ENCODE results near the gene CCT4. TPM values are rescaled to one million over a fixed set of nuclear protein-coding genes. Genes with fewer than 3 reads are reported as not detected.
"Not testable (repeated sequence)": the region's sequence is repeated elsewhere in the genome, so short reads cannot be mapped to it uniquely, and the experiment has no call there.

CCT4 gene
- total RNA-seq, 2 experiments from 2014 or later, result 363 to 377 TPM

- Mint-ChIP-seq H3K4me3 (no peak overlapping the region), H3K9me3 (no peaks in the 10 kb centered on the region), H3K27ac (no peak overlapping the region), H3K27me3 (ENCODE audit: low read depth) (no peaks in the 10 kb centered on the region), H3K4me1 (ENCODE audit: low read depth) (peaks cover 29% of the 10 kb centered on the region), H3K36me3 (ENCODE audit: low read depth) (no peaks in the 10 kb centered on the region)
- intact Hi-C loops (cut with micrococcal nuclease), result loop anchor here (5.0 kb wide), 3 partner anchors 372 to 798 kb away; partner anchors contain the start of genes EHBP1 and XPO1
- no peak for DNase-seq
- CTCF ChIA-PET, result no interaction called here
These were observed 20.7 kb upstream of the CCT4 start for GRCh38 chr2:61909116-61909515.

- no peaks in the 10 kb centered on the region for H3K27me3 Mint-ChIP-seq (ENCODE audit: low read depth)
- peaks cover 25% of the 10 kb centered on the region for H3K4me1 Mint-ChIP-seq (ENCODE audit: low read depth)
- intact Hi-C loops (cut with micrococcal nuclease), result loop anchor here (5.0 kb wide), 3 partner anchors 369 to 801 kb away; partner anchors contain the start of genes EHBP1 and XPO1
- no peak for DNase-seq
- H3K27ac Mint-ChIP-seq, result peak overlapping the region; percentile 41
- peak overlapping the region; percentile 96 for H3K4me3 Mint-ChIP-seq
- H3K9me3 Mint-ChIP-seq, result no peaks in the 10 kb centered on the region
- CTCF ChIA-PET, result interaction anchor here (0.7 kb wide), 1 partner anchor 551 kb away, joined by 3 read pairs; no protein-coding TSS in a partner anchor
- H3K36me3 Mint-ChIP-seq (ENCODE audit: low read depth), result no peaks in the 10 kb centered on the region
These were observed 17.7 kb upstream of the CCT4 start for GRCh38 chr2:61906186-61906470.

- peak within 1 kb of the TSS; percentile 63 for H3K27ac Mint-ChIP-seq
- intact Hi-C loops (cut with micrococcal nuclease), result loop anchor here (1.0 to 5.0 kb wide), 7 partner anchors 17 to 802 kb away; partner anchors contain the start of genes CCT4, EHBP1, FAM161A and XPO1
- no peaks in the 10 kb centered on the region for H3K36me3 Mint-ChIP-seq (ENCODE audit: low read depth)
- CTCF ChIA-PET, result interaction anchor here (0.7 kb wide), 1 partner anchor 552 kb away, joined by 3 read pairs; no protein-coding TSS in a partner anchor
- no peaks in the 10 kb centered on the region for H3K9me3 Mint-ChIP-seq
- peaks cover 25% of the 10 kb centered on the region for H3K4me1 Mint-ChIP-seq (ENCODE audit: low read depth)
- no peaks in the 10 kb centered on the region for H3K27me3 Mint-ChIP-seq (ENCODE audit: low read depth)
- H3K4me3 Mint-ChIP-seq, result peak within 1 kb of the TSS; percentile 96
- DNase-seq, result peak; percentile 92
These were observed 17.1 kb upstream of the CCT4 start, which contains the start of gene COMMD1 for GRCh38 chr2:61905372-61906185. Gene COMMD1, plus strand, starts transcription at chr2:61905674. Its CDS starts 5 bp downstream, at chr2:61905679.

GRCh38 chr2:61900281-61900680 is 11.8 kb upstream of the CCT4 start:
- Mint-ChIP-seq H3K4me1 (ENCODE audit: low read depth) (peaks cover 3% of the 10 kb centered on the region), H3K27me3 (ENCODE audit: low read depth) (no peaks in the 10 kb centered on the region), H3K36me3 (ENCODE audit: low read depth) (no peaks in the 10 kb centered on the region), H3K27ac (no peak overlapping the region), H3K9me3 (no peaks in the 10 kb centered on the region), H3K4me3 (no peak overlapping the region)
- intact Hi-C loops (cut with micrococcal nuclease), result no loop called here
- CTCF ChIA-PET, result no interaction called here
- DNase-seq, result no peak

- CTCF ChIA-PET, result no interaction called here
- Mint-ChIP-seq H3K27me3 (ENCODE audit: low read depth) (no peaks in the 10 kb centered on the region), H3K4me3 (no peak overlapping the region), H3K36me3 (ENCODE audit: low read depth) (no peaks in the 10 kb centered on the region), H3K9me3 (no peaks in the 10 kb centered on the region), H3K27ac (no peak overlapping the region), H3K4me1 (ENCODE audit: low read depth) (no peaks in the 10 kb centered on the region)
- DNase-seq, result peak; percentile 15
- intact Hi-C loops (cut with micrococcal nuclease), result no loop called here
These were observed 10.4 kb upstream of the CCT4 start for GRCh38 chr2:61898810-61899209.

GRCh38 chr2:61887717-61888266 is 664 bp downstream of the CCT4 start:
- peak; percentile 34 for DNase-seq
- H3K9me3 Mint-ChIP-seq, result no peaks in the 10 kb centered on the region
- CTCF ChIA-PET, result no interaction called here
- H3K36me3 Mint-ChIP-seq (ENCODE audit: low read depth), result peaks cover 38% of the 10 kb centered on the region
- H3K4me1 Mint-ChIP-seq (ENCODE audit: low read depth), result peaks cover 34% of the 10 kb centered on the region
- H3K4me3 Mint-ChIP-seq, result peak overlapping the region; percentile 99
- H3K27me3 Mint-ChIP-seq (ENCODE audit: low read depth), result no peaks in the 10 kb centered on the region
- peak overlapping the region; percentile 98 for H3K27ac Mint-ChIP-seq
- intact Hi-C loops (cut with micrococcal nuclease), result loop anchor here (1.0 kb wide), 9 partner anchors 18 to 1131 kb away; partner anchors contain the start of genes B3GNT2, COMMD1, EHBP1 and FAM161A

- no peak for DNase-seq
- Mint-ChIP-seq H3K36me3 (ENCODE audit: low read depth) (peaks cover 45% of the 10 kb centered on the region), H3K27ac (peak overlapping the region; percentile 56), H3K4me1 (ENCODE audit: low read depth) (peaks cover 34% of the 10 kb centered on the region), H3K9me3 (no peaks in the 10 kb centered on the region), H3K4me3 (peak overlapping the region; percentile 99), H3K27me3 (ENCODE audit: low read depth) (no peaks in the 10 kb centered on the region)
- CTCF ChIA-PET, result no interaction called here
- intact Hi-C loops (cut with micrococcal nuclease), result no loop called here
These were observed 2.4 kb downstream of the CCT4 start for GRCh38 chr2:61885896-61886603.

GRCh38 chr2:61882850-61883249 is 5.6 kb downstream of the CCT4 start:
- Mint-ChIP-seq H3K4me3 (no peak overlapping the region), H3K27ac (no peak overlapping the region)

GRCh38 chr2:61879351-61879750 is 9.1 kb downstream of the CCT4 start:
- peaks cover 47% of the 10 kb centered on the region for H3K36me3 Mint-ChIP-seq (ENCODE audit: low read depth)
- intact Hi-C loops (cut with micrococcal nuclease); DNase-seq; H3K4me3 Mint-ChIP-seq; H3K9me3 Mint-ChIP-seq; H3K27me3 Mint-ChIP-seq (ENCODE audit: low read depth); H3K4me1 Mint-ChIP-seq (ENCODE audit: low read depth): not testable (repeated sequence)
- CTCF ChIA-PET, result interaction anchor here (0.7 kb wide), 1 partner anchor 694 kb away, joined by 3 read pairs; no protein-coding TSS in a partner anchor
- peak overlapping the region; percentile 30 for H3K27ac Mint-ChIP-seq

More at GRCh38 chr2:61882850-61883249, 5.6 kb downstream of the CCT4 start:
- H3K36me3 Mint-ChIP-seq (ENCODE audit: low read depth), result peaks cover 54% of the 10 kb centered on the region
- peaks cover 26% of the 10 kb centered on the region for H3K4me1 Mint-ChIP-seq (ENCODE audit: low read depth)
- DNase-seq, result no peak
- intact Hi-C loops (cut with micrococcal nuclease), result no loop called here
- CTCF ChIA-PET, result interaction anchor here (0.6 to 0.9 kb wide), 2 partner anchors 17 to 462 kb away, joined by 3 to 4 read pairs; no protein-coding TSS in a partner anchor
- H3K27me3 Mint-ChIP-seq (ENCODE audit: low read depth), result no peaks in the 10 kb centered on the region
- H3K9me3 Mint-ChIP-seq, result no peaks in the 10 kb centered on the region

GRCh38 chr2:61878761-61879160 is 9.7 kb downstream of the CCT4 start:
- Mint-ChIP-seq H3K27ac (peak overlapping the region; percentile 31), H3K36me3 (ENCODE audit: low read depth) (peaks cover 50% of the 10 kb centered on the region)
- intact Hi-C loops (cut with micrococcal nuclease), result no loop called here

GRCh38 chr2:61877571-61878245 is 10.7 kb downstream of the CCT4 start:
- no peak for DNase-seq
- no peaks in the 10 kb centered on the region for H3K4me1 Mint-ChIP-seq (ENCODE audit: low read depth)
- intact Hi-C loops (cut with micrococcal nuclease), result no loop called here
- no peak overlapping the region for H3K27ac Mint-ChIP-seq
- peaks cover 44% of the 10 kb centered on the region for H3K36me3 Mint-ChIP-seq (ENCODE audit: low read depth)
- no peak overlapping the region for H3K4me3 Mint-ChIP-seq
- no peaks in the 10 kb centered on the region for H3K9me3 Mint-ChIP-seq
- CTCF ChIA-PET, result no interaction called here
- H3K27me3 Mint-ChIP-seq (ENCODE audit: low read depth), result no peaks in the 10 kb centered on the region

More at GRCh38 chr2:61878761-61879160, 9.7 kb downstream of the CCT4 start:
- Mint-ChIP-seq H3K27me3 (ENCODE audit: low read depth) (no peaks in the 10 kb centered on the region), H3K9me3 (no peaks in the 10 kb centered on the region), H3K4me1 (ENCODE audit: low read depth) (no peaks in the 10 kb centered on the region), H3K4me3 (no peak overlapping the region)
- CTCF ChIA-PET, result no interaction called here
- no peak for DNase-seq

GRCh38 chr2:61876400-61876799 is 12.1 kb downstream of the CCT4 start:
- no peak for DNase-seq
- Mint-ChIP-seq H3K4me3 (no peak overlapping the region), H3K9me3 (no peaks in the 10 kb centered on the region), H3K4me1 (ENCODE audit: low read depth) (no peaks in the 10 kb centered on the region), H3K27me3 (ENCODE audit: low read depth) (no peaks in the 10 kb centered on the region), H3K27ac (no peak overlapping the region), H3K36me3 (ENCODE audit: low read depth) (peaks cover 48% of the 10 kb centered on the region)
- intact Hi-C loops (cut with micrococcal nuclease), result no loop called here
- CTCF ChIA-PET, result no interaction called here

All from activated naive CD4-positive, alpha-beta T cell treated with anti-CD3 and anti-CD28 coated beads for 36 hours (primary cell).